Measurements from ENCODE around the gene FBXO45. TPM values are rescaled to one million over a fixed set of nuclear protein-coding genes. Genes with fewer than 3 reads are reported as not detected.
"Not testable (repeated sequence)": the region's sequence is repeated elsewhere in the genome, so short reads cannot be mapped to it uniquely, and the experiment has no call there.

Gene FBXO45
- total RNA-seq, 1 donor from 2014 or later, result 8.2 TPM

DNA sequence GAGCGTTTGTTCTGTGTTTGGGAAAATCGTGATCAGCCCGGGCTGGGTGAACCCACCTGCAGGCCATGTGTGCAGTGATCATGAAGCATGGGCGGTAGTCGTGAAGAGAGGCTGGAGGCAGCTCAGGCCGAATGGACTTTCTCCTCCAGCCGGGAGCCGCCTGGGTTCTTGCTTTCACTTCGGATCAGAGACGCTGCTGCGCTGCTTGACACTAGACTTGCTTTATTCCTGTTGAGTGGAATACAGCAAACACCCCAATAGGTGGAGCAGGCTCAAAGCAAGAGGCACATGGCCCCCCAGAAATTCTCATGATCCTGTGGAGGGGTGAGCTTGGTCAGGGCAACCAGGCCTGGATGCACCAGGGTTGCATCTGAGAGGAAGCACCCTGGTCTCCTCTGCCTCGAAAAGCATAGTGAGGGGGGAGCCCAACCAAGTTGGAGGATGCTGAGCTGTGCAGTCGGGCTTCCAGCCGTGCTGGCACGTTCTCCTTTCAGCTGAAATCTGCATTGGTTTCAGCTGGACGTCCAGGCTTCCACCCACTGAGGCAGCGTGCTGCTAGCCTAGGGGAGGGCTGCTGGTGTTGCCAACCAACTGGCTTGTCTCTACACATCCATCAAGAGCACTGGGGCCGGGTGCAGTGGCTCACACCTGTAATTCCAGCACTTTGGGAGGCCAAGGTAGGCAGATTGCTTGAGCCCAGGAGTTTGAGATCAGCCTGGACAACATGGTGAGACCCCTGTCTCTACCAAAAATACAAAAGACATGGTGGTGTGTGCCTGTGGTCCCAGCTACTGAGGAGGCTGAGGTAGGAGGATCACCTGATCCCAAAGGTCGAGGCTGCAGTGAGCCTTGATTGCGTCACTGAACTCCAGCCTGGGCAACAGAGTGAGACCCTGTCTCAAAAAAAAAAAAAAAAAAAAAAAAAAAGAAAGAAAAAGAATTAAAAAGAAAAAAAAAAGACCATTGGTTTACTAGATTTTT is 68.2 kb downstream of the FBXO45 start:
- Mint-ChIP-seq H3K36me3 (ENCODE audit: unreplicated experiment) (peaks cover 3% of the 10 kb centered on the region), H3K9me3 (ENCODE audit: unreplicated experiment) (no peaks in the 10 kb centered on the region), H3K27me3 (ENCODE audit: unreplicated experiment) (peaks cover 26% of the 10 kb centered on the region), H3K27ac (ENCODE audit: unreplicated experiment) (no peak overlapping the region), H3K4me1 (ENCODE audit: unreplicated experiment) (peaks cover 17% of the 10 kb centered on the region), H3K4me3 (ENCODE audit: unreplicated experiment) (no peak overlapping the region)
- DNase-seq (ENCODE audit: extremely low spot score, unreplicated experiment), result no peak
- TF ChIP-seq, protein P1, sequence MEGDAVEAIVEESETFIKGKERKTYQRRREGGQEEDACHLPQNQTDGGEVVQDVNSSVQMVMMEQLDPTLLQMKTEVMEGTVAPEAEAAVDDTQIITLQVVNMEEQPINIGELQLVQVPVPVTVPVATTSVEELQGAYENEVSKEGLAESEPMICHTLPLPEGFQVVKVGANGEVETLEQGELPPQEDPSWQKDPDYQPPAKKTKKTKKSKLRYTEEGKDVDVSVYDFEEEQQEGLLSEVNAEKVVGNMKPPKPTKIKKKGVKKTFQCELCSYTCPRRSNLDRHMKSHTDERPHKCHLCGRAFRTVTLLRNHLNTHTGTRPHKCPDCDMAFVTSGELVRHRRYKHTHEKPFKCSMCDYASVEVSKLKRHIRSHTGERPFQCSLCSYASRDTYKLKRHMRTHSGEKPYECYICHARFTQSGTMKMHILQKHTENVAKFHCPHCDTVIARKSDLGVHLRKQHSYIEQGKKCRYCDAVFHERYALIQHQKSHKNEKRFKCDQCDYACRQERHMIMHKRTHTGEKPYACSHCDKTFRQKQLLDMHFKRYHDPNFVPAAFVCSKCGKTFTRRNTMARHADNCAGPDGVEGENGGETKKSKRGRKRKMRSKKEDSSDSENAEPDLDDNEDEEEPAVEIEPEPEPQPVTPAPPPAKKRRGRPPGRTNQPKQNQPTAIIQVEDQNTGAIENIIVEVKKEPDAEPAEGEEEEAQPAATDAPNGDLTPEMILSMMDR (IDR thresholded peaks at IDR 0.05), result no peak

DNA sequence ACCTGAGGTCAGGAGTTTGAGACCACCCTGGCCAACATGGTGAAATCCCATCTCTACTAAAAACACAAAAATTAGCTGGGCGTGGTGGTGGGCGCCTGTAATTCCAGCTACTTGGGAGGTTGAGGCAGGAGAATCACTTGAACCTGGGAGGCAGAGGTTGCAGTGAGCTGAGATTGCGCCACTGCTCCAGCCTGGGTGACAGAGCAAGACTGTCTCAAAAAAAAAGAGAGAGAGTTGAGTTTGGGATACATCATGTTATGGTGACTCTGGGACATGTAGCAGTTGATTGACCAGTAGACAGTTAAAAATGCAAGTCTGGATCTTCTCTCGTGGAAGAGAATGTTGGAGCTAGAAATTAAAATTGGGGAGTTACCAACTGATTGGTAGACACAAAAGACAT is 69.5 kb downstream of the FBXO45 start:
- H3K36me3 Mint-ChIP-seq (ENCODE audit: unreplicated experiment); H3K9me3 Mint-ChIP-seq (ENCODE audit: unreplicated experiment); DNase-seq (ENCODE audit: extremely low spot score, unreplicated experiment); H3K4me1 Mint-ChIP-seq (ENCODE audit: unreplicated experiment); H3K4me3 Mint-ChIP-seq (ENCODE audit: unreplicated experiment); H3K27ac Mint-ChIP-seq (ENCODE audit: unreplicated experiment): not testable (repeated sequence)
- H3K27me3 Mint-ChIP-seq (ENCODE audit: unreplicated experiment), result peaks cover 26% of the 10 kb centered on the region

Other genes starting within 250 kb of the FBXO45 start
- not detected in 2 replicates for gene TM4SF19, start 230.3 kb upstream of the FBXO45 start, total RNA-seq
- gene UBXN7, start 136.2 kb upstream of the FBXO45 start, total RNA-seq, result 86.7 and 91.2 TPM in 2 replicates
- gene RNF168, start 64.9 kb upstream of the FBXO45 start, total RNA-seq, result 17.2 and 19.8 TPM in 2 replicates
- not detected in 2 replicates for gene SMCO1, start 53.3 kb upstream of the FBXO45 start, total RNA-seq
- 15.4 and 16.5 TPM in 2 replicates for gene WDR53, start 106 bp upstream of the FBXO45 start, total RNA-seq
- 0.13 and 0.24 TPM in 2 replicates for gene NRROS, start 71.0 kb downstream of the FBXO45 start, total RNA-seq
- 3.8 and 4.1 TPM in 2 replicates for gene CEP19, start 143.6 kb downstream of the FBXO45 start, total RNA-seq
- 26.6 and 27.2 TPM in 2 replicates for gene PIGX, start 143.7 kb downstream of the FBXO45 start, total RNA-seq
- 76.7 and 79.4 TPM in 2 replicates for gene PAK2, start 171.2 kb downstream of the FBXO45 start, total RNA-seq